Measurements from ENCODE around the gene MROH2A. TPM values are rescaled to one million over a fixed set of nuclear protein-coding genes. Genes with fewer than 3 reads are reported as not detected.

The MROH2A gene
- total RNA-seq, 1 experiment from 2014 or later = 0.33 TPM

- intact Hi-C loops (cut with micrococcal nuclease; ENCODE audit: unreplicated experiment) = loop anchor here (5.0 to 10.0 kb wide), 4 partner anchors 116 to 689 kb away; no protein-coding TSS in a partner anchor
- CTCF ChIA-PET = interaction anchor here (0.8 to 2.4 kb wide), 6 partner anchors 55 to 687 kb away, joined by 3 to 16 read pairs (median 5); no protein-coding TSS in a partner anchor
- no peak for DNase-seq
- Mint-ChIP-seq H3K36me3 (ENCODE audit: insufficient read depth, unreplicated experiment) (peaks cover 22% of the 10 kb centered on the region), H3K9me3 (ENCODE audit: low read depth, unreplicated experiment) (no peaks in the 10 kb centered on the region), H3K27me3 (ENCODE audit: unreplicated experiment) (no peaks in the 10 kb centered on the region), H3K27ac (ENCODE audit: unreplicated experiment) (no peak overlapping the region), H3K4me3 (ENCODE audit: low read depth, unreplicated experiment) (no peak overlapping the region), H3K4me1 (ENCODE audit: low read depth, unreplicated experiment) (peaks cover 12% of the 10 kb centered on the region)
- BruUV-seq (replicated peaks) = no TSS peak
- no peak for TF ChIP-seq CTCF (IDR thresholded peaks at IDR 0.05; ENCODE audit: unreplicated experiment)
These were observed 80.2 kb downstream of the MROH2A start for GRCh38 chr2:233858331-233858730.

- TF ChIP-seq CTCF (IDR thresholded peaks at IDR 0.05; ENCODE audit: unreplicated experiment) = no peak
- H3K27ac Mint-ChIP-seq (ENCODE audit: unreplicated experiment) = no peak overlapping the region
- H3K27me3 Mint-ChIP-seq (ENCODE audit: unreplicated experiment) = no peaks in the 10 kb centered on the region
- intact Hi-C loops (cut with micrococcal nuclease; ENCODE audit: unreplicated experiment) = no loop called here
- no peak for DNase-seq
- peaks cover 13% of the 10 kb centered on the region for H3K36me3 Mint-ChIP-seq (ENCODE audit: insufficient read depth, unreplicated experiment)
- BruUV-seq (replicated peaks) = no TSS peak
- H3K4me3 Mint-ChIP-seq (ENCODE audit: low read depth, unreplicated experiment) = no peak overlapping the region
- CTCF ChIA-PET = no interaction called here
- no peaks in the 10 kb centered on the region for H3K9me3 Mint-ChIP-seq (ENCODE audit: low read depth, unreplicated experiment)
- peaks cover 7% of the 10 kb centered on the region for H3K4me1 Mint-ChIP-seq (ENCODE audit: low read depth, unreplicated experiment)
These were observed 84.2 kb downstream of the MROH2A start for GRCh38 chr2:233862261-233862768.

- peak; percentile 22 for TF ChIP-seq CTCF (IDR thresholded peaks at IDR 0.05; ENCODE audit: unreplicated experiment)
- Mint-ChIP-seq H3K4me3 (ENCODE audit: low read depth, unreplicated experiment) (no peak overlapping the region), H3K27me3 (ENCODE audit: unreplicated experiment) (no peaks in the 10 kb centered on the region), H3K9me3 (ENCODE audit: low read depth, unreplicated experiment) (peaks cover 2% of the 10 kb centered on the region), H3K4me1 (ENCODE audit: low read depth, unreplicated experiment) (no peaks in the 10 kb centered on the region), H3K27ac (ENCODE audit: unreplicated experiment) (no peak overlapping the region), H3K36me3 (ENCODE audit: insufficient read depth, unreplicated experiment) (peaks cover 26% of the 10 kb centered on the region)
- intact Hi-C loops (cut with micrococcal nuclease; ENCODE audit: unreplicated experiment) = no loop called here
- no TSS peak for BruUV-seq (replicated peaks)
- CTCF ChIA-PET = no interaction called here
- peak; percentile 31 for DNase-seq
These were observed 87.7 kb downstream of the MROH2A start for GRCh38 chr2:233865838-233866237.

GRCh38 chr2:233866479-233866878 is 88.3 kb downstream of the MROH2A start:
- no peak overlapping the region for H3K4me3 Mint-ChIP-seq (ENCODE audit: low read depth, unreplicated experiment)
- BruUV-seq (replicated peaks) = no TSS peak
- intact Hi-C loops (cut with micrococcal nuclease; ENCODE audit: unreplicated experiment) = no loop called here
- no peak for DNase-seq
- H3K9me3 Mint-ChIP-seq (ENCODE audit: low read depth, unreplicated experiment) = peaks cover 2% of the 10 kb centered on the region
- H3K36me3 Mint-ChIP-seq (ENCODE audit: insufficient read depth, unreplicated experiment) = peaks cover 26% of the 10 kb centered on the region
- H3K4me1 Mint-ChIP-seq (ENCODE audit: low read depth, unreplicated experiment) = no peaks in the 10 kb centered on the region
- CTCF ChIA-PET = no interaction called here
- no peak for TF ChIP-seq CTCF (IDR thresholded peaks at IDR 0.05; ENCODE audit: unreplicated experiment)
- no peaks in the 10 kb centered on the region for H3K27me3 Mint-ChIP-seq (ENCODE audit: unreplicated experiment)
- no peak overlapping the region for H3K27ac Mint-ChIP-seq (ENCODE audit: unreplicated experiment)
